Measurements from ENCODE around the gene CNN1. TPM values are rescaled to one million over a fixed set of nuclear protein-coding genes. Genes with fewer than 3 reads are reported as not detected.

The CNN1 gene
- polyA plus RNA-seq, 2 of the 4 experiments (the other 2 are of a cell fraction), result 0.62 to 0.96 TPM

DNA sequence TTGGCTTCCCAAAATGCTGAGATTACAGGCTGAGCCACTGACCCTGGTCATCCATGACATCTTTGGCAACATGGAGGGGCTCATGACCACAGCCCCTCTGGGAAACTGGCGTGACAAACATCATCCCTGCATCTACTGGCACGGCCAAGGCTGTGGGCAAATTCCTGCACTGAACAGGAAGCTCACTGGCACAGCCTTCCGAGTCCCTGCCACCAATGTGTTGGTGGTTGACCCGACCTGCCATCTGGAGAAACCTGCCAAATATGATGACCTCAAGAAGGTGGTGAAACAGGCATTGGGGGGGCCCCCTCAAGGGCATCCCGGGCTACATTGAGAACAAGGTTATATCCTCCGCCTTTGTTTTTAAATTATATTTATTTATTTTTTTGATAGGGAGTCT lies 47.7 kb downstream of the CNN1 start:
- ChIA-PET POLR2A (no interaction called here), CTCF (interaction anchor here (0.5 to 1.5 kb wide), 5 partner anchors 11 to 367 kb away, joined by 3 to 5 read pairs (median 4); no protein-coding TSS in a partner anchor)
- DNase-seq (ENCODE audit: low read depth in 1 of 2, low spot score in 1 of 2) (no peak), ATAC-seq (no peak), FAIRE-seq (no peak)
- no peak overlapping the region for H3K4me3 ChIP-seq
- no peaks in the 10 kb centered on the region for H3K9me3 ChIP-seq
- no peak overlapping the region for H3K27ac ChIP-seq
- 51% methylated on average over 6 of the region's 6 CpGs for WGBS (ENCODE audit: missing lambda C conversion rate)
- H3K4me2 ChIP-seq, result no peak overlapping the region
- 0 out of 3 replicates have a peak, but pooled peaks cover 4% of the 10 kb centered on the region for H3K4me1 ChIP-seq
- no peak for TF ChIP-seq MAX (IDR thresholded peaks at IDR 0.05)
- TF ChIP-seq MAFK (IDR thresholded peaks at IDR 0.05; ENCODE audit: partially characterized antibody), result no peak
- TF ChIP-seq ZFP36 (IDR thresholded peaks at IDR 0.05; ENCODE audit: borderline replicate concordance, partially characterized antibody), result no peak
- no peak for TF ChIP-seq JUNB (IDR thresholded peaks at IDR 0.05)
- no peak for TF ChIP-seq TFCP2L1 (CRISPR knock-in tag; IDR thresholded peaks at IDR 0.05)
- no peak for TF ChIP-seq KDM5A (IDR thresholded peaks at IDR 0.05)
- TF ChIP-seq HEYL (CRISPR knock-in tag; IDR thresholded peaks at IDR 0.05), result no peak
- TF ChIP-seq CBX8 (IDR thresholded peaks at IDR 0.05), result no peak

GRCh38 chr19:11587302-11587974 lies 48.8 kb downstream of the CNN1 start:
- DNase-seq (ENCODE audit: low read depth in 1 of 2, low spot score in 1 of 2) (peak; percentile 48 to 58), ATAC-seq (peak; percentile 92 to 94), FAIRE-seq (no peak)
- ChIA-PET CTCF (interaction anchor here (0.7 to 1.9 kb wide), 8 partner anchors 9 to 105 kb away, joined by 3 to 13 read pairs (median 5); partner anchors contain the start of gene ELOF1), POLR2A (no interaction called here)
- Histone ChIP-seq H3K4me1 (0 out of 3 replicates have a peak, but pooled peaks cover 4% of the 10 kb centered on the region), H3K4me3 (no peak overlapping the region), H3K4me2 (peak overlapping the region; percentile 69), H3K9me3 (no peaks in the 10 kb centered on the region), H3K27ac (no peak overlapping the region)
- WGBS (ENCODE audit: missing lambda C conversion rate), result 10% methylated on average over 5 of the region's 7 CpGs
- TF ChIP-seq RAD21 (conservative IDR thresholded peaks at IDR 0.05 in 1 of 2, IDR thresholded peaks at IDR 0.05 in 1 of 2) (peak; percentile 72 to 79), CTCF (IDR thresholded peaks at IDR 0.05) (peak; percentile 59), ZNF302 (CRISPR knock-in tag; IDR thresholded peaks at IDR 0.05) (no peak), POLR2A (IDR thresholded peaks at IDR 0.05; ENCODE audit: low read length) (no peak), JUNB (IDR thresholded peaks at IDR 0.05) (no peak), RFX5 (IDR thresholded peaks at IDR 0.05) (no peak), FOSB (CRISPR knock-in tag; IDR thresholded peaks at IDR 0.05) (no peak), ZC3H11A (IDR thresholded peaks at IDR 0.05) (no peak), SREBF2 (IDR thresholded peaks at IDR 0.05) (no peak), CEBPB (IDR thresholded peaks at IDR 0.05) (no peak), CHD4 (IDR thresholded peaks at IDR 0.05; ENCODE audit: borderline replicate concordance) (no peak), KDM1A (IDR thresholded peaks at IDR 0.05; ENCODE audit: low read depth) (no peak), MAFK (IDR thresholded peaks at IDR 0.05; ENCODE audit: partially characterized antibody) (no peak), TFCP2L1 (CRISPR knock-in tag; IDR thresholded peaks at IDR 0.05) (no peak), SMC3 (IDR thresholded peaks at IDR 0.05) (peak; percentile 54), CBX8 (IDR thresholded peaks at IDR 0.05) (no peak), RNF2 (IDR thresholded peaks at IDR 0.05; ENCODE audit: borderline replicate concordance, low read depth) (no peak), ZSCAN20 (CRISPR knock-in tag; IDR thresholded peaks at IDR 0.05) (no peak)
- TF ChIP-seq, protein P1, sequence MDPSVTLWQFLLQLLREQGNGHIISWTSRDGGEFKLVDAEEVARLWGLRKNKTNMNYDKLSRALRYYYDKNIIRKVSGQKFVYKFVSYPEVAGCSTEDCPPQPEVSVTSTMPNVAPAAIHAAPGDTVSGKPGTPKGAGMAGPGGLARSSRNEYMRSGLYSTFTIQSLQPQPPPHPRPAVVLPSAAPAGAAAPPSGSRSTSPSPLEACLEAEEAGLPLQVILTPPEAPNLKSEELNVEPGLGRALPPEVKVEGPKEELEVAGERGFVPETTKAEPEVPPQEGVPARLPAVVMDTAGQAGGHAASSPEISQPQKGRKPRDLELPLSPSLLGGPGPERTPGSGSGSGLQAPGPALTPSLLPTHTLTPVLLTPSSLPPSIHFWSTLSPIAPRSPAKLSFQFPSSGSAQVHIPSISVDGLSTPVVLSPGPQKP (IDR thresholded peaks at IDR 0.05; ENCODE audit: low read depth, low read length), result no peak
- TF ChIP-seq, protein P2, sequence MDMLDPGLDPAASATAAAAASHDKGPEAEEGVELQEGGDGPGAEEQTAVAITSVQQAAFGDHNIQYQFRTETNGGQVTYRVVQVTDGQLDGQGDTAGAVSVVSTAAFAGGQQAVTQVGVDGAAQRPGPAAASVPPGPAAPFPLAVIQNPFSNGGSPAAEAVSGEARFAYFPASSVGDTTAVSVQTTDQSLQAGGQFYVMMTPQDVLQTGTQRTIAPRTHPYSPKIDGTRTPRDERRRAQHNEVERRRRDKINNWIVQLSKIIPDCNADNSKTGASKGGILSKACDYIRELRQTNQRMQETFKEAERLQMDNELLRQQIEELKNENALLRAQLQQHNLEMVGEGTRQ (IDR thresholded peaks at IDR 0.05), result no peak
- TF ChIP-seq, protein P3, sequence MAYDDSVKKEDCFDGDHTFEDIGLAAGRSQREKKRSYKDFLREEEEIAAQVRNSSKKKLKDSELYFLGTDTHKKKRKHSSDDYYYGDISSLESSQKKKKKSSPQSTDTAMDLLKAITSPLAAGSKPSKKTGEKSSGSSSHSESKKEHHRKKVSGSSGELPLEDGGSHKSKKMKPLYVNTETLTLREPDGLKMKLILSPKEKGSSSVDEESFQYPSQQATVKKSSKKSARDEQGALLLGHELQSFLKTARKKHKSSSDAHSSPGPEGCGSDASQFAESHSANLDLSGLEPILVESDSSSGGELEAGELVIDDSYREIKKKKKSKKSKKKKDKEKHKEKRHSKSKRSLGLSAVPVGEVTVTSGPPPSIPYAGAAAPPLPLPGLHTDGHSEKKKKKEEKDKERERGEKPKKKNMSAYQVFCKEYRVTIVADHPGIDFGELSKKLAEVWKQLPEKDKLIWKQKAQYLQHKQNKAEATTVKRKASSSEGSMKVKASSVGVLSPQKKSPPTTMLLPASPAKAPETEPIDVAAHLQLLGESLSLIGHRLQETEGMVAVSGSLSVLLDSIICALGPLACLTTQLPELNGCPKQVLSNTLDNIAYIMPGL (CRISPR knock-in tag; IDR thresholded peaks at IDR 0.05; ENCODE audit: borderline replicate concordance), result no peak

Measured in A549 (cell line).